Forelimb muscle (tissue), 1 donor: ENCODE data around the gene MREG. TPM values are rescaled to one million over a fixed set of nuclear protein-coding genes. Genes with fewer than 3 reads are reported as not detected.
"Not testable (repeated sequence)": the region's sequence is repeated elsewhere in the genome, so short reads cannot be mapped to it uniquely, and the experiment has no call there.

Experiments used
- DNase-seq: peaks from one replicate; pipeline ENCODE4 v3.0.0-alpha.2; 2013; ENCODE audit warnings: low read depth
- polyA plus RNA-seq: library from polyadenylated mRNA; unstranded; fragments of 120-200 nt; gene quantifications from one replicate; pipeline ENCODE4 v1.2.1, GENCODE V29; 2013; ENCODE audit not compliant: insufficient read length

MREG gene
- polyA plus RNA-seq, 1 donor = 2.5 TPM

- DNase-seq = not testable (repeated sequence)
Measured at GRCh38 chr2:215988556-215989207, 24.7 kb downstream of the MREG start.

- DNase-seq = no peak
Measured at GRCh38 chr2:215985257-215985656, 28.1 kb downstream of the MREG start.

- DNase-seq = no peak
Measured at GRCh38 chr2:215984661-215985060, 28.7 kb downstream of the MREG start.

GRCh38 chr2:215983581-215984351 lies 29.6 kb downstream of the MREG start:
- no peak for DNase-seq

- no peak for DNase-seq
Measured at GRCh38 chr2:215982465-215982875, 30.9 kb downstream of the MREG start.

GRCh38 chr2:215981115-215981514 lies 32.2 kb downstream of the MREG start:
- DNase-seq = no peak

- DNase-seq = no peak
Measured at GRCh38 chr2:215979620-215980019, 33.7 kb downstream of the MREG start.

- DNase-seq = no peak
Measured at GRCh38 chr2:215974700-215975429, 38.5 kb downstream of the MREG start.

- no peak for DNase-seq
Measured at GRCh38 chr2:215973954-215974699, 39.2 kb downstream of the MREG start.

GRCh38 chr2:215973145-215973792 lies 40.1 kb downstream of the MREG start:
- DNase-seq = no peak

- DNase-seq = no peak
Measured at GRCh38 chr2:215971671-215972070, 41.7 kb downstream of the MREG start.

- DNase-seq = not testable (repeated sequence)
Measured at GRCh38 chr2:215970894-215971293, 42.5 kb downstream of the MREG start.

GRCh38 chr2:215970425-215970824 lies 42.9 kb downstream of the MREG start:
- no peak for DNase-seq

GRCh38 chr2:215969131-215969841 lies 44.1 kb downstream of the MREG start:
- no peak for DNase-seq

GRCh38 chr2:215968499-215968898 lies 44.9 kb downstream of the MREG start:
- no peak for DNase-seq

GRCh38 chr2:215967590-215968378 lies 45.6 kb downstream of the MREG start:
- DNase-seq = no peak

- DNase-seq = no peak
Measured at GRCh38 chr2:215966951-215967350, 46.4 kb downstream of the MREG start.

- DNase-seq = no peak
Measured at GRCh38 chr2:215966274-215966673, 47.1 kb downstream of the MREG start.

GRCh38 chr2:215965532-215966165 lies 47.7 kb downstream of the MREG start:
- DNase-seq = no peak
